ENCODE data around the gene BPTF. TPM values are rescaled to one million over a fixed set of nuclear protein-coding genes. Genes with fewer than 3 reads are reported as not detected.
"Not testable (repeated sequence)": the region's sequence is repeated elsewhere in the genome, so short reads cannot be mapped to it uniquely, and the experiment has no call there.

BPTF gene
- polyA plus RNA-seq, 1 experiment: 34.8 TPM

DNA sequence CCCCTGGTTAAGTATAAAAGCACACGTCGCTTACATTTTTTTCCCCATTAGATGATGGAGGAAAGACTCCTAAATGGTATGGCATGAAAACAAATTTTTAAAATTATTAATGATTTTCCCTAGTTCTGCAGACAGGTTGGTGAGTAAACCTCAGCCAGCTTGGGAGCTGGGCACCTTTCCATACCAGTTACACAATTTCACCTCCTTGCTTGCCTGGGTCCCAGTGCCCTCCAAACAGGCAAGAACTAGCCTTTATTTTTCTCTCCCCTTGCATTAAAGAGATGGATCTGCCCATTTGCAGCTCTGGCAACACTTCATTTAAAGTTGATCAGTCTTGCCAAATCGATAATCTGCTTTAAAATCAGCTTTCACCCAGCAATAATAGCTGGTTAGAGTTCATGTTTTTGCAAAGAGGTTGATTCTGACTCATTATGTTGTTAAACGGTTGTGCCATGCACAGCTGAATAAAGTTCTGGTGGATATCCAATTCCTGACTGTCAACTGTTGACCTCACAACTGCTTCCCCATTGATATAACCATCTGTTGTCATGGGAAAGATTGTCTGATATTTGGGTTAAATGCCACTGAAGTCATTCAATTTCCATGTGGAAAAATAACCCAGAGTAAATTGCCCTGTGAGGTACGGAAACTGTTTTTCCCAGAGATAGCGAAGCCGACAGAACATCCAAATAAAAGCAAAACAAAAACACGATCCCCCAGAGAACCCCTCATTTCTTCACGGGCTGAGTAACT lies 169.7 kb downstream of the BPTF start:
- Histone ChIP-seq H3K4me3 (ENCODE audit: low read depth, low read length) (peak overlapping the region; percentile 51), H3K27me3 (ENCODE audit: control insufficient read depth, insufficient read depth, low read length) (no peaks in the 10 kb centered on the region), H3K36me3 (ENCODE audit: control insufficient read depth, insufficient read depth, low read length) (peaks cover 2% of the 10 kb centered on the region; the same call in 1 of the 2 replicates)
- TF ChIP-seq, protein P1, sequence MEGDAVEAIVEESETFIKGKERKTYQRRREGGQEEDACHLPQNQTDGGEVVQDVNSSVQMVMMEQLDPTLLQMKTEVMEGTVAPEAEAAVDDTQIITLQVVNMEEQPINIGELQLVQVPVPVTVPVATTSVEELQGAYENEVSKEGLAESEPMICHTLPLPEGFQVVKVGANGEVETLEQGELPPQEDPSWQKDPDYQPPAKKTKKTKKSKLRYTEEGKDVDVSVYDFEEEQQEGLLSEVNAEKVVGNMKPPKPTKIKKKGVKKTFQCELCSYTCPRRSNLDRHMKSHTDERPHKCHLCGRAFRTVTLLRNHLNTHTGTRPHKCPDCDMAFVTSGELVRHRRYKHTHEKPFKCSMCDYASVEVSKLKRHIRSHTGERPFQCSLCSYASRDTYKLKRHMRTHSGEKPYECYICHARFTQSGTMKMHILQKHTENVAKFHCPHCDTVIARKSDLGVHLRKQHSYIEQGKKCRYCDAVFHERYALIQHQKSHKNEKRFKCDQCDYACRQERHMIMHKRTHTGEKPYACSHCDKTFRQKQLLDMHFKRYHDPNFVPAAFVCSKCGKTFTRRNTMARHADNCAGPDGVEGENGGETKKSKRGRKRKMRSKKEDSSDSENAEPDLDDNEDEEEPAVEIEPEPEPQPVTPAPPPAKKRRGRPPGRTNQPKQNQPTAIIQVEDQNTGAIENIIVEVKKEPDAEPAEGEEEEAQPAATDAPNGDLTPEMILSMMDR (IDR thresholded peaks at IDR 0.05; ENCODE audit: insufficient read depth, low read depth, low read length): no peak
- ChIA-PET CTCF (interaction anchor here (0.5 to 1.2 kb wide), 3 partner anchors 14 to 93 kb away, joined by 3 to 4 read pairs (median 3); no protein-coding TSS in a partner anchor), POLR2A (no interaction called here)
- peak; percentile 53 for DNase-seq (ENCODE audit: low read depth)

DNA sequence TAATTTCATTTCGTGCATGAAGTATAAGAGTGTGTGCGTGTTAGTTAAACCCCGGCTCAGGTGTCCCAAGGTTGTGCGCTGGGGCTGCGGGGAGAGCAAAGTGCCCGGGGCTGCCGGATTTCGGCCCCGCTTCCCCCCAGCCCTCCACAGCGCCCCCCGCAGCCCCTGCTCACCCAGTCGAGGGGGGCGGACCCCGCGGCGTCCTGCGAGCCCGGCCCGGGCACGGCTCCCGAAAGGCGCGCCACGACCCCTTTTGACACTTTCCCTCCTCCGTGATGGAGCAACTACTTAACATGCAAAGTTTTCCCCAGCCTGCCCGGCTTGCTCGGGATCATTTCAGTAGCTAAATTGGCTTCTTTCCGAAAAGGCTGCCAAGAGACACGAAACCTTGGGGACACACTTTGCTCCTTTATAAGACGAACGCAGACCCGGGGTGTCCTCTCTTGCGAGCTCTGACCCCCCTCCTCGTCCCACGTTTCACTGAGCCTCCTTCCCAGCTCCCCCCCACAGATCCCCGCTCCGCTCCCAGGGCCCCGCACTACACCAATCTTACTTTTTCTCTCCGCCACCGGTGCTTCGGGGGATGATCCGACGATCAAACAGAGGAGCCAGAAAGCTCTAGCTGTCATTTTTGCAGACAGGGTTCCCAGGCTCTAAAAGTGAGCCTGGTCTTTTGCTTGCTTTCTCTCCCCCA lies 170.4 kb downstream of the BPTF start:
- CTCF ChIA-PET: interaction anchor here (0.5 to 1.1 kb wide), 2 partner anchors 13 to 43 kb away, joined by 4 to 5 read pairs; no protein-coding TSS in a partner anchor
- POLR2A ChIA-PET: interaction anchor here (0.8 kb wide), 1 partner anchor 41 kb away, joined by 4 read pairs; no protein-coding TSS in a partner anchor
- Histone ChIP-seq H3K36me3 (ENCODE audit: control insufficient read depth, insufficient read depth, low read length) (peaks cover 2% of the 10 kb centered on the region; the same call in 1 of the 2 replicates), H3K27me3 (ENCODE audit: control insufficient read depth, insufficient read depth, low read length) (no peaks in the 10 kb centered on the region), H3K4me3 (ENCODE audit: low read depth, low read length) (peak overlapping the region; percentile 51)
- no peak for DNase-seq (ENCODE audit: low read depth)
- TF ChIP-seq, protein P1 (IDR thresholded peaks at IDR 0.05; ENCODE audit: insufficient read depth, low read depth, low read length): 0 out of 2 replicates have a peak, but pooled peaks have one; percentile 5

DNA sequence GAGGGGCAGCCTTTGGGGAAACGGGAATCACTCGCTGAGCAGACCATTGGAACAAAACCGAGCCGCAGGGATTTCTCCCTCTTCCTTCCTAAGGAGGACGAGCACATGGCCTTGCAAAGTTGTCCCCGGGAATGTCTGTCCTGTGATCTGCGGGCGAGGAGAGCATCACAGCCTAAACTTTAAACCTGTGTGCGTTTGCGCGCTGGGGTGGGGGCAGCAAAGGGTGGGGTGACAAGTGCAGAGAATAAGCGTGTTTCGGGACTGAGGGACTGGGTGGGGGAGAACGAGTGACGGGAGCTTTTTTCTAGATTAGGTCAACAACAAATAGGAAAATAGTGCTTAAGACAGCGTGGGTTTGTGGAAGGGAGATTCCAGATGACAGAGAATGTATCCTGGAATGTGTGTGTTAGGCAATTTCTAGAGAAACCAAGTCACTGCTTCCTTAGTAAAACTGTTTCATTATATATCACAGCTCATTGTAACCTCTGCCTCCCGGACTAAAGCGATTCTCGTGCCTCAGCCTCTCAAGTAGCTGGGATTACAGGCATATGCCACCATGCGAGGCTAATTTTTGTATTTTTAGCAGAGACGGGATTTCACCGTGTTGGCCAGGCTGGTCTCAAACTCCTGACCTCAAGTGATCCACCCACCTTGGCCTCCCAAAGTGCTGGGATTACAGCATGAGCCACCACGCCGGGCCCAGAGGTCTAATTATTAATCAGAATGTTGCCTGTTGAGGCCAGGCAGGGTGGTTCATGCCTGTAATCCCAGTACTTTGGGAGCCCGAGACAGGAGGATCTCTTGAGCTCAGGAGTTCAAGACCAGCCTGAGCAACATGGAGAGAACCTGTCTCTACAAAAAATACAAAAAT lies 171.2 kb downstream of the BPTF start, which contains the start of gene C17orf58:
C17orf58 (minus strand) TSS at position 169 of the 871 bp plus-strand sequence. CDS start 271 bp downstream, outside the sequence.
- POLR2A ChIA-PET: interaction anchor here (0.8 kb wide), 1 partner anchor 40 kb away, joined by 4 read pairs; no protein-coding TSS in a partner anchor

DNA sequence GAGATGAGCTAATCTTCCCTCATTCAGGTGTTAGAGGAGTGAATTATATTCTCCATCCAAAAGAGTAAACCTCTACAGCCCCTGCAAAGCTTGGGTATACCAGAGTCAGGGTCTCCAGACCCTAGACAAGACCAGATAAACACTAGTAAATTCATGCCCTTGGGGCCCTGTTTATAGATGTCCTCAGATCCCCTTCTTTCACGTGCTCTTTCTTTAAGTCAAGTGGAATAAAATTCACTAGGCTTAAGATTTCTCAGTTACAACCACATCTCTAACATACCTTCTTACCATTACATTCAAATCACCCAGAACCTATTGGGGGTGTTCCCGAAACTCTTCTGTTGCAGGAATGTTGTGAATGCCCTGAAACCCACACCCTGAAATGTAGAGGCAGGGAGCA lies 173.2 kb downstream of the BPTF start:
- TF ChIP-seq, protein P1 (IDR thresholded peaks at IDR 0.05; ENCODE audit: insufficient read depth, low read depth, low read length): no peak

More for the DNA sequence above, 171.2 kb downstream of the BPTF start, which contains the start of gene C17orf58:
- H3K4me3 ChIP-seq (ENCODE audit: low read depth, low read length): peak within 1 kb of the TSS; percentile 51
- H3K36me3 ChIP-seq (ENCODE audit: control insufficient read depth, insufficient read depth, low read length); H3K27me3 ChIP-seq (ENCODE audit: control insufficient read depth, insufficient read depth, low read length): not testable (repeated sequence)
- DNase-seq (ENCODE audit: low read depth): peak; percentile 39
- CTCF ChIA-PET: interaction anchor here (1.1 kb wide), 1 partner anchor 13 kb away, joined by 5 read pairs; no protein-coding TSS in a partner anchor

DNA sequence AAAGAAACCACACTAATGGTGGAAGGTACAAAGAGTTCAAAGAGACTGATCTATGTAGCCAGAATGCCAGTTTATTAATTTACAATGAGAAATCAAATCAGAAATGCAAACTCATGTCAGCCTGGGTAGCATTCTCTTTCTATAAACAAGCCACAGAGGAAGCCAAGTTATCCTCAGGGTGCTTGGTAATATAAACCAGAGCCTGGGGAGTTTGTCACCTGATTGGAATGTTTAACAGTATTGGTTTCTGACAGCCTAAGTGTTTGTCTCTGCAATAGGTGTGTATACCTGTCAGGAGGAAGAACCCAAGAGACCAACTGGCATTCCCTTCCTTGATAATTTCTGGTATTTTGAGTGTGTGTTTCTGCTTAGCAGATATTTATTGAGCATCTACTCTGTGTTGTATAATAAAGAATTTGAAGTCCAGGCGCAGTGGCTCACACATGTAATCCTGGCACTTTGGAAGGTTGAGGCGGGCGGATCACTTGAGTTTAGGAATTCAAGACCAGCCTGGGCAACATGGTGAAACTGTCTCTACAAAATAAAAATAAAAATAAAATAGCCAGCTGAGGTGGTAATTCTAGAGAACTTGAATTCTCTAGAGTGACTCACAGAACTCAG lies 174.1 kb downstream of the BPTF start:
- Histone ChIP-seq H3K4me3 (ENCODE audit: low read depth, low read length) (no peak overlapping the region), H3K27me3 (ENCODE audit: control insufficient read depth, insufficient read depth, low read length) (no peaks in the 10 kb centered on the region), H3K36me3 (ENCODE audit: control insufficient read depth, insufficient read depth, low read length) (no peaks in the 10 kb centered on the region)
- POLR2A ChIA-PET: no interaction called here
- CTCF ChIA-PET: no interaction called here
- TF ChIP-seq, protein P1 (IDR thresholded peaks at IDR 0.05; ENCODE audit: insufficient read depth, low read depth, low read length): no peak
- DNase-seq (ENCODE audit: low read depth): no peak

More for the DNA sequence above, 173.2 kb downstream of the BPTF start:
- no peak for DNase-seq (ENCODE audit: low read depth)
- CTCF ChIA-PET: no interaction called here
- H3K4me3 ChIP-seq (ENCODE audit: low read depth, low read length): no peak overlapping the region
- POLR2A ChIA-PET: no interaction called here
- H3K27me3 ChIP-seq (ENCODE audit: control insufficient read depth, insufficient read depth, low read length): no peaks in the 10 kb centered on the region
- H3K36me3 ChIP-seq (ENCODE audit: control insufficient read depth, insufficient read depth, low read length): no peaks in the 10 kb centered on the region

Measured in BJ (cell line).